Liver (tissue), 9 donors: ENCODE measurements around the gene TBC1D10B. TPM values are rescaled to one million over a fixed set of nuclear protein-coding genes. Genes with fewer than 3 reads are reported as not detected.
A peak's percentile ranks its signal among the peaks of the same experiment; 100 is the strongest.
"Not testable (repeated sequence)": the region's sequence is repeated elsewhere in the genome, so short reads cannot be mapped to it uniquely, and the experiment has no call there.

Source experiments
- DNase-seq: peaks from one replicate; pipeline ENCODE4 v3.0.0-alpha.2; 2017; ENCODE audit warnings: low spot score
- H3K27ac ChIP-seq, 2 donors: one replicate each; pipeline ENCODE4 v1.7.0; 2013; ENCODE audit warnings: inconsistent platforms in 2 of 2, low read length in 2 of 2, control low read depth in 1 of 2, low read depth in 1 of 2, mild to moderate bottlenecking in 1 of 2
- H3K27me3 ChIP-seq, 4 donors: one replicate each; pipeline versions ENCODE4 v1.6.1 to v1.7.0; 2013; ENCODE audit warnings: low read length in 3 of 4, inconsistent platforms in 1 of 4, mild to moderate bottlenecking in 1 of 4, moderate library complexity in 1 of 4; ENCODE audit not compliant: control insufficient read depth in 4 of 4, insufficient read depth in 4 of 4
- H3K36me3 ChIP-seq, 4 donors: one replicate each; pipeline versions ENCODE4 v1.6.1 to v1.7.0; 2013; ENCODE audit warnings: low read length in 3 of 4, mild to moderate bottlenecking in 3 of 4, low read depth in 1 of 4, moderate library complexity in 1 of 4; ENCODE audit not compliant: control insufficient read depth in 4 of 4, insufficient read depth in 3 of 4
- H3K4me1 ChIP-seq, 4 donors: one replicate each; pipeline versions ENCODE4 v1.6.1 to v1.7.0; 2013; ENCODE audit warnings: low read length in 3 of 4, mild to moderate bottlenecking in 3 of 4, moderate library complexity in 1 of 4; ENCODE audit not compliant: control insufficient read depth in 4 of 4, insufficient read depth in 4 of 4
- H3K4me3 ChIP-seq, 3 donors: one replicate each; pipeline versions ENCODE4 v1.6.1 to v1.7.0; 2013; ENCODE audit warnings: low read length in 3 of 3, control low read depth in 1 of 3, low read depth in 1 of 3, mild to moderate bottlenecking in 1 of 3
- H3K9ac ChIP-seq, 2 donors: one replicate each; pipeline ENCODE4 v1.7.0; 2013; ENCODE audit warnings: low read length in 2 of 2, mild to moderate bottlenecking in 2 of 2, moderate library complexity in 2 of 2, control low read depth in 1 of 2, low read depth in 1 of 2
- H3K9me3 ChIP-seq, 4 donors: one replicate each; pipeline versions ENCODE4 v1.6.1 to v1.7.0; 2013; ENCODE audit warnings: low read length in 3 of 4; ENCODE audit not compliant: control insufficient read depth in 4 of 4
- EGR1 ChIP-seq, 2 donors: IDR thresholded peaks; 2 replicates each; pipeline ENCODE4 v1.6.1; 2016 to 2018; ENCODE audit warnings: antibody characterized with exemption in 2 of 2, low read depth in 2 of 2
- FOXA2 ChIP-seq: IDR thresholded peaks from 2 replicates; pipeline ENCODE4 v1.6.1; 2016; ENCODE audit warnings: antibody characterized with exemption
- HNF4A ChIP-seq, 2 donors: conservative IDR thresholded peaks; 2 replicates each; pipeline ENCODE4 v1.6.1; 2016; ENCODE audit warnings: antibody characterized with exemption in 2 of 2, mild to moderate bottlenecking in 2 of 2
- HNF4G ChIP-seq: IDR thresholded peaks from 2 replicates; pipeline ENCODE4 v1.6.1; 2016; ENCODE audit warnings: antibody characterized with exemption
- JUND ChIP-seq, 2 donors: IDR thresholded peaks; 2 replicates each; pipeline ENCODE4 v1.6.1; 2016; ENCODE audit warnings: antibody characterized with exemption in 2 of 2
- MAX ChIP-seq: IDR thresholded peaks from 2 replicates; pipeline ENCODE4 v1.6.1; 2016; ENCODE audit warnings: antibody characterized with exemption
- NR2F2 ChIP-seq: IDR thresholded peaks from 2 replicates; pipeline ENCODE4 v1.6.1; 2016; ENCODE audit warnings: antibody characterized with exemption
- RAD21 ChIP-seq, 2 donors: IDR thresholded peaks; 2 replicates each; pipeline ENCODE4 v1.6.1; 2016; ENCODE audit warnings: antibody characterized with exemption in 2 of 2, mild to moderate bottlenecking in 2 of 2
- RXRA ChIP-seq, 2 donors: IDR thresholded peaks; 2 replicates each; pipeline ENCODE4 v1.6.1; 2017 to 2018; ENCODE audit warnings: antibody characterized with exemption in 2 of 2, mild to moderate bottlenecking in 1 of 2
- SP1 ChIP-seq: IDR thresholded peaks from 2 replicates; pipeline ENCODE4 v1.6.1; 2018; ENCODE audit warnings: antibody characterized with exemption, mild to moderate bottlenecking
- YY1 ChIP-seq: IDR thresholded peaks from 2 replicates; pipeline ENCODE4 v1.6.1; 2016; ENCODE audit warnings: antibody characterized with exemption, mild to moderate bottlenecking
- ZBTB33 ChIP-seq: IDR thresholded peaks from 2 replicates; pipeline ENCODE4 v1.6.1; 2016; ENCODE audit warnings: antibody characterized with exemption
- WGBS: extraction: QIAGEN DNeasy Blood & Tissue Kit; methylation state at CpG from one replicate; pipeline ENCODE4 v1.1.7; 2013; 5-methylcytosine and 5-hydroxymethylcytosine counted together
- polyA plus RNA-seq, 2 donors: library from polyadenylated mRNA; stranded (reverse) in 1 of 2; unstranded in 1 of 2; fragments of 200-250 nt in 1 of 2; fragments of >200 nt in 1 of 2; fragmentation: Nextera tagmentation in 1 of 2; extraction: Ambion mirVana in 1 of 2; gene quantifications; one replicate each; pipeline versions ENCODE4 v1.2.1 to v1.2.3, GENCODE V29; 2013 to 2015
- total RNA-seq, 2 donors: library from RNA; depleted of rRNA; stranded (reverse); fragments of >200 nt; gene quantifications; one replicate each; pipeline ENCODE4 v1.2.3, GENCODE V29; 2014
- TF ChIP-seq, protein P1 (sequence below): IDR thresholded peaks from 2 replicates; pipeline ENCODE4 v1.6.1; 2016; ENCODE audit warnings: antibody characterized with exemption
- TF ChIP-seq, protein P2 (sequence below): IDR thresholded peaks from 2 replicates; pipeline ENCODE4 v1.6.1; 2016; ENCODE audit warnings: antibody characterized with exemption, mild to moderate bottlenecking
- donor health status: healthy.
- donor health status: healthy.
- donor health status: healthy.
- donor health status: healthy.
- donor health status: healthy.

TBC1D10B gene
- total and polyA plus RNA-seq, 4 donors: 3.6 to 16.5 (median 12.6) TPM

DNA sequence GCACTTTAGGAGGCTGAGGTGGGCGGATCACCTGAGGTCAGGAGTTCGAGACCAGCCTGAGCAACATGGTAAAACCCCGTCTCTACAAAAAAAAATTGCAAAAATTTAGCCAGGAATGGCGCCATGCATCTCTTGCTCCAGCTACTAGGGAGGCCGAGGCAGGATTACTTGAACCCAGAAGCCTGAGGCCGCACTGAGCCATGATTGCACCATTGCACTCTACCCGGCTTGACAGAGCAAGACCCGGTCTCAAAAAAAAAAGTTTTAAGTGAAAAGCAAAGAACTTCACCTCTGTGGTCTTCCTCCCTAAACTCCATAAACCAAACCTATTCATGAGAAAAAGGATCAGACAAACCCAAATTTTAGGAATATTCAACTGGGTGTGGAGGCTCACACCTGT, 22.2 kb downstream of the TBC1D10B start (continued):
- no peak for TF ChIP-seq ZBTB33

DNA sequence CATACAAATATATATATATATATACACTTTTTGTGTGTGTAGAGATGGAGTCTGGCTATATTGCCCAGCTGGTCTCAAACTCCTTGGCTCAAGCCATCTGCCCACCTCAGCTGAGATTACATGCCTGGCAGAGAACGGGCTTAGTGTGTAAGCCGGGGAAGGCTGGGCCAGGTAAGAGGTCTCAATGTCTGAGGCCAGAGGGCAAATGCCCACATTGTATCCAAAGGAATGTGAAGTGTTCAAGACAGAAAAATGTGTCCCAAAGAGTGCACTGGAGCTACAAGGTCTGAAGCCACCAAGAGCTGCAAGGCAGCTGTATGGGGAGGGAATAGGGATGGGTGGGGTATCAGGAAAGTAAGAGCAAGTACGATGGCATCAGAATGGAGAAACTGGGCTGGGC, 24.0 kb downstream of the TBC1D10B start:
- Histone ChIP-seq H3K4me1 (peaks cover 9 to 22% (median 17%) of the 10 kb centered on the region in 4 donors), H3K4me3 (no peak overlapping the region), H3K36me3 (peaks cover 4 to 16% (median 10%) of the 10 kb centered on the region in 4 donors), H3K9me3 (no peaks in the 10 kb centered on the region), H3K27me3 (no peaks in the 10 kb centered on the region), H3K9ac (no peak overlapping the region), H3K27ac (no peak overlapping the region)
- 96% methylated on average over 3 of the region's 3 CpGs for WGBS
- TF ChIP-seq RXRA (IDR thresholded peaks at IDR 0.05): no peak
- TF ChIP-seq, protein P1, sequence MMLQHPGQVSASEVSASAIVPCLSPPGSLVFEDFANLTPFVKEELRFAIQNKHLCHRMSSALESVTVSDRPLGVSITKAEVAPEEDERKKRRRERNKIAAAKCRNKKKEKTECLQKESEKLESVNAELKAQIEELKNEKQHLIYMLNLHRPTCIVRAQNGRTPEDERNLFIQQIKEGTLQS: no peak
- TF ChIP-seq, protein P2, sequence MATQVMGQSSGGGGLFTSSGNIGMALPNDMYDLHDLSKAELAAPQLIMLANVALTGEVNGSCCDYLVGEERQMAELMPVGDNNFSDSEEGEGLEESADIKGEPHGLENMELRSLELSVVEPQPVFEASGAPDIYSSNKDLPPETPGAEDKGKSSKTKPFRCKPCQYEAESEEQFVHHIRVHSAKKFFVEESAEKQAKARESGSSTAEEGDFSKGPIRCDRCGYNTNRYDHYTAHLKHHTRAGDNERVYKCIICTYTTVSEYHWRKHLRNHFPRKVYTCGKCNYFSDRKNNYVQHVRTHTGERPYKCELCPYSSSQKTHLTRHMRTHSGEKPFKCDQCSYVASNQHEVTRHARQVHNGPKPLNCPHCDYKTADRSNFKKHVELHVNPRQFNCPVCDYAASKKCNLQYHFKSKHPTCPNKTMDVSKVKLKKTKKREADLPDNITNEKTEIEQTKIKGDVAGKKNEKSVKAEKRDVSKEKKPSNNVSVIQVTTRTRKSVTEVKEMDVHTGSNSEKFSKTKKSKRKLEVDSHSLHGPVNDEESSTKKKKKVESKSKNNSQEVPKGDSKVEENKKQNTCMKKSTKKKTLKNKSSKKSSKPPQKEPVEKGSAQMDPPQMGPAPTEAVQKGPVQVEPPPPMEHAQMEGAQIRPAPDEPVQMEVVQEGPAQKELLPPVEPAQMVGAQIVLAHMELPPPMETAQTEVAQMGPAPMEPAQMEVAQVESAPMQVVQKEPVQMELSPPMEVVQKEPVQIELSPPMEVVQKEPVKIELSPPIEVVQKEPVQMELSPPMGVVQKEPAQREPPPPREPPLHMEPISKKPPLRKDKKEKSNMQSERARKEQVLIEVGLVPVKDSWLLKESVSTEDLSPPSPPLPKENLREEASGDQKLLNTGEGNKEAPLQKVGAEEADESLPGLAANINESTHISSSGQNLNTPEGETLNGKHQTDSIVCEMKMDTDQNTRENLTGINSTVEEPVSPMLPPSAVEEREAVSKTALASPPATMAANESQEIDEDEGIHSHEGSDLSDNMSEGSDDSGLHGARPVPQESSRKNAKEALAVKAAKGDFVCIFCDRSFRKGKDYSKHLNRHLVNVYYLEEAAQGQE: no peak
- no peak for TF ChIP-seq NR2F2
- TF ChIP-seq ZBTB33: no peak
- no peak for TF ChIP-seq EGR1 (IDR thresholded peaks at IDR 0.05; ENCODE audit: low read depth in 2 of 2)
- TF ChIP-seq HNF4A (conservative IDR thresholded peaks at IDR 0.05): no peak
- TF ChIP-seq HNF4G: no peak
- no peak for TF ChIP-seq SP1
- no peak for TF ChIP-seq JUND (IDR thresholded peaks at IDR 0.05)
- no peak for TF ChIP-seq YY1
- TF ChIP-seq RAD21 (IDR thresholded peaks at IDR 0.05): no peak
- DNase-seq: no peak

DNA sequence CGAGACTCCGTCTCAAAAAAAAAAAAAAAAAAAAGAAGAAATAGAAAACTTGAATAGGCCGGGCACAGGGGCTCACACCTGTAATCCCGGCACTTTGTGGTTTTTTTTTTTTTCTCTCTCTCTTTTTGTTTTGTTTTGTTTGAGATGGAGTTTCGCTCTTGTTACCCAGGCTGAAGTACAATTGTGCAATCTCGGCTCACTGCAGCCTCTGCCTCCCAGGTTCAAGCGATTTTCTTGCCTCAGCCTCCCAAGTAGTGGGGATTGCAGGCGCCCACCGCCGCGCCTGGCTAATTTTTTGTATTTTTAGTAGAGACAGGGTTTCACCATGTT, 26.8 kb downstream of the TBC1D10B start:
- DNase-seq, H3K9me3 ChIP-seq, H3K4me3 ChIP-seq, H3K27me3 ChIP-seq, H3K9ac ChIP-seq: not testable (repeated sequence)
- peaks cover 4 to 14% (median 6%) of the 10 kb centered on the region in 4 donors for H3K36me3 ChIP-seq
- H3K4me1 ChIP-seq: peaks cover 11 to 28% (median 20%) of the 10 kb centered on the region in 4 donors
- peak overlapping the region in 1 of 2 donors; percentile 60 for H3K27ac ChIP-seq
- WGBS: 54% methylated on average over 11 of the region's 11 CpGs
- TF ChIP-seq MAX (peak; percentile 14), HNF4G (peak; percentile 28), RAD21 (IDR thresholded peaks at IDR 0.05) (peak; percentile 16 to 27), HNF4A (conservative IDR thresholded peaks at IDR 0.05) (peak; percentile 75 to 84), FOXA2 (peak; percentile 19), YY1 (peak; percentile 21), ZBTB33 (peak; percentile 42), RXRA (IDR thresholded peaks at IDR 0.05) (peak; percentile 46 to 62)
